ENCODE measurements around the gene SFR1.
A peak's percentile ranks its signal among the peaks of the same experiment; 100 is the strongest.

The SFR1 gene, protein sequence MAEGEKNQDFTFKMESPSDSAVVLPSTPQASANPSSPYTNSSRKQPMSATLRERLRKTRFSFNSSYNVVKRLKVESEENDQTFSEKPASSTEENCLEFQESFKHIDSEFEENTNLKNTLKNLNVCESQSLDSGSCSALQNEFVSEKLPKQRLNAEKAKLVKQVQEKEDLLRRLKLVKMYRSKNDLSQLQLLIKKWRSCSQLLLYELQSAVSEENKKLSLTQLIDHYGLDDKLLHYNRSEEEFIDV

DNA sequence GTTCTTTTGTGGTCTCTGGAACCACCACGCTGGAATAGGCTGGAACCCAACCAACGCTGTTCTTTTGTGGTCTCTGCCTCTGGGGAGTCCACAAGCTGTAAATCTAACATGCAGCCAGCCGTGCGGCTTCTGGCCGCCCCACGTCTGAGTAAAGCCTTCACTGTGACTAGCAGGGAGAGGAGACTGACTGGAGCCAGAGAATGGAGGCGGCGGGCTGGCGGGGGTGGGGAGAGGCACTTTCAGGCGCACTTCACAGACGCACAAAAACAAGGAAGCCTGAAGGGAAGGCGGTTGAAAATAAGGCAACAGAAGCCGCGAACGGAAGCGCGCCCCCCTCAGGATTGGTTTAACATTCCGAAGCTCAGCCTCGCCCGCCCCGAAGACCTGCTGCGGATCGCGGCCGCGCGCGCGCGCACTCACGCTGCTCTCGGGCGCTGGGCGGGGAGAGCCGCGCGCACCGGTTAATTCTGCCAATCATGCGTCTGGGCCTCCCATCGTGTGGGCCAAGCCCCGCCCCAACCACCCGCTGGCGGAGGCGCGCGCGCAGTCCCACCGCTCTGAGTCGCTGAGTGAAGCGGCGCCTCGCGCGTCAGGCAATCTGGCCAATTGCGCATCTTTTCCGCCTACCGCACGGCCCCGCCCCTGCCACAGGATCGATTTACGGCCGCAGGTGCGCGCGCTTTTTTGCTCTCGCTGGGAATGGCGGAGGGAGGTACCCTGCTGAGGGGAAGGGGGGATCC lies at the start of gene SFR1:
SFR1 (plus strand) TSS at position 687 of the 740 bp plus-strand sequence; CDS start at position 700, 13 bp downstream.
- peak; percentile 99 for DNase-seq

- DNase-seq = no peak
Observed at GRCh38 chr10:104072786-104073185, 49.2 kb upstream of the SFR1 start.

GRCh38 chr10:104074505-104074904 lies 47.5 kb upstream of the SFR1 start:
- DNase-seq = no peak

GRCh38 chr10:104076743-104077160 lies 45.2 kb upstream of the SFR1 start:
- DNase-seq = no peak

- no peak for DNase-seq
Observed at GRCh38 chr10:104077247-104077646, 44.7 kb upstream of the SFR1 start.

- DNase-seq = no peak
Observed at GRCh38 chr10:104077663-104078151, 44.3 kb upstream of the SFR1 start.

DNA sequence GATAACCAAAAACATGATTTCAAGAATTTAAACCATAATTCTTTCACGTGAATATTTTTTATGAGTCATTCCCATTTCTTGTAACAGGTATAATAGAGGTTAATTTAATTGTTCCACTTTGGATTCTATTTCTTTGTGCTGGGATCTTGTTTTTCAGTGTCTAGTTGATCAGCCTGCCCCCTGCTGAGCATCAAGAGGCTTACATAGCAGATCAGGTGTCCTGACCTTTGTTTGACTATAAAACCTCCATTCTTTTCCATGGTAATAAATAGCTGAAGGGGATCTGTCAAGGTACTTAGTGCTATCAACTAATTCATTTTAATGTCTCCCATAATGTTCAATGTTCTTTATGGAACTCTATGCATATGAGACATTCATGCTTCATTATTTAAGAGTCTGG lies 41.2 kb upstream of the SFR1 start:
- DNase-seq = no peak

DNA sequence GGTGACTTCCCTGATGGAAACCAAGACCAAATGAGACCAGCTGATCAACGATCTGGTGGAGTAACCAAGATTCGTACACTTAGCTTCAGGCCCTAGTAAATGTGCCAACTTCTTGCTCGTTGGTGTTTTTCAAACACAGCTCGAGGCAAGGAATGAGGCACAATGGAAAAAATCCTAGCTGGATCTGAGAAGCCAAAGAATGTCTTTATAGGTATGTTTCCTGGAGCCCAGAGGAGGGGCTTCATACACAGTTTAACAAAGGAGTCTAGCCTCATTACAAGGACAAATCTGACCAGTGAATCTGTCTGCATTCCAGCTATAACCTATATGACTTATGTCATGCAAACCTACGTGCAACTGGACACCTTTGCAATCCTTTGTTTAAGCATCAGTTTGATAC lies 40.0 kb upstream of the SFR1 start:
- no peak for DNase-seq

DNA sequence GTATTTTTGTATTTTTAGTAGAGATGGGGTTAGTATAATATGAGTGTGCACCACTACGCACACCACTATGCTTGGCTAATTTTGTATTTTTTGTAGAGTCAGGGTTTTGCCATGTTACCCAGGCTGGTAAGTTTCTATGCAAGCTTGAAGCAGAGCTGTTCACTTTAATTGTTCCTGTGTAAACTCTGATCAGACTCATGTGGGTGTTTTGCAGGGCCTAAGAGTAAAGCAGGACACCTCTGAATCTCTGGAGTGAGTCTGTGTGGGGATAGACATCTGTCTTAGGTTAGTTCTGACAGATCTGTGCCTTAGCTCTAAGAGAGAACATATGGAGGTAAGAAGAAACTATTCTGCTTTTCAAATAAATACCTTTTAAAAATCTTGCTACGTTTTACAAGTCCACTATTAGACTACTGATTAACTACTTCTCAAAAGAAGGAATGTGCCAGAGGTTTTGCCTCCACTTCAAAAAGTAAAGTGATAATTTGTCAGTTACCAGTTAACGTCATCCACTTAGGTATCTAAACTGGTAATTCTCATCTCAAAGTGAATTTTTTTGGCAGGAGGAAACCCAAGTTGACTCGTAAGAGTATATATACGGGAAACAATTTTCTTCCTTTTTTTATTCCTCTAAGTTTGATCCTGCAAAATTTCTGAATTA lies 37.4 kb upstream of the SFR1 start:
- DNase-seq = no peak

- no peak for DNase-seq
Observed at GRCh38 chr10:104085801-104086400, 36.1 kb upstream of the SFR1 start, which contains the start of gene COL17A1. Gene COL17A1 (minus strand): TSS chr10:104085880. CDS start chr10:104080673, 5,207 bp downstream.

- DNase-seq = no peak
Observed at GRCh38 chr10:104088239-104088638, 33.7 kb upstream of the SFR1 start.

DNA sequence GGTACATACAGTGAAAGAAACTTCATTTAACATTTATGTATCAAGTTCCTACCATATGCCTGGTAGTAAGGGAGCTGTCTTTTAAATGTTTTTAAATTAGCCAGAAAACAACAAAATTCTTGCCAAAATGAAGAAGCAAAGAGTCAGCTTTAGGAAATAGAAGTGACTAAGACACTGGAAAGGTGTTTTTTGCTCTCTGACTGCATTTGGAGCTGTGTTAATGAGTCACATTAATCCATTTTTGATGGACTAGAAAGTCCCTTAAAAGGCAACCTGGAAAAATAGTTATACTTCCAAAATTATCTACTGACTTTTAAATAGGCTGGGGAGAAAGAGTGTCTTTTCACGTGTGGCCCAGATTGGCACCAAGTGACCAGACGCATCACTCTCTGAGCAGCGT lies 32.4 kb upstream of the SFR1 start:
- no peak for DNase-seq

DNA sequence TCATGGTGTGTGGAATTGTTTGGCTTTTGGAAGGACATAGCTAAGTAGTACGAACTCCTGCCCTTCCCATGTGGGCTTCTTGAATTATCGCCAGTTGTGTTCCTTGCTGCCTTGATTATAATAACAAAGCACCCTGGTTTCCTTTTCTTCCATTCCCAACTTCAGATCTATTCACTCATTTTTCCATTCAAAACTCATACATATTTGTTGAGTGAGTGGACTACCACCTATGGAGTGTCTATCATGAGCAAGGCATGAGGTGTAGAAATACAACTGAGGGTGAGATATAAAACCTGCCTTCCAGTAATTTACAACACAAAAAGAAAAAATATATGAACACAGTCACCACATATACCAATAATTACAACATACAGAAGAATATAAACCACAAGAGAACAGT lies 31.4 kb upstream of the SFR1 start:
- DNase-seq = no peak

DNA sequence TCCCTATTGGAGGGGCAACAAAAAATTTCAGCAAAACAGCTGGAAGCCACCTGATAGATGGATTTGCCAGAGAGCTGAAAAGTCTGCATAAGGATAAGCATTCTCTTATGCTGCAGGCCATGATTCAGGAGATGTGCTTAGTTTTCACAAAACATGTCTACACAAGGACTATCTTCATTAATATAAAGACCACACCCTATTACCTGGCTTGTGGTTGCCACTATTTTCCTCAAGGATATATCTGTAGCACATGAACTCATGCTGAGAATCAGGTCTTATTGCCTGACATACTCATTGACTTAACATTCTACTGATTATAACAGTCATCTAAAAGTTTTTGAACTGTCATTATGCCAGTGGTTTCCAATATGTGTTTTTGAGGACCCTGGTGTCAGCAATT lies 29.2 kb upstream of the SFR1 start:
- DNase-seq = no peak

DNA sequence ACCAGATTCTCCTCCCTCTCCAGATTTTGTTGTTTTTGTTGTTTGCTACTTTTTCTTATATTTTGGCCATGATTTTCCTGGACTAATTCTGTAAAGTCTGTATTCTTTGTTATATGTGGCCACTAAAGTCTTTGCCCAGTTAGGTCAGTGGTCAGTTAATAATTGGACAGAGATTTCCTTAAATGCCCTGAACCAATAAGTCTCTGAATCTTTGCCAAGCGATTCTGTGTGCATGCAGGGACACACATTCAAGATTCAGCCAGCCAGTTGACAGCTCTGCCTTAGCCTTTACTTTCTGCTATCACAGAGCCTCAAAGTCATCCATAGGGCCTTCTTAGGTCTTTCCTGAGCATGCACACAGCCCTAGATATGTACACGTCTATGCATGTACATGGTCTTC lies 25.3 kb upstream of the SFR1 start:
- no peak for DNase-seq

- DNase-seq = no peak
Observed at GRCh38 chr10:104098358-104098925, 23.5 kb upstream of the SFR1 start.

DNA sequence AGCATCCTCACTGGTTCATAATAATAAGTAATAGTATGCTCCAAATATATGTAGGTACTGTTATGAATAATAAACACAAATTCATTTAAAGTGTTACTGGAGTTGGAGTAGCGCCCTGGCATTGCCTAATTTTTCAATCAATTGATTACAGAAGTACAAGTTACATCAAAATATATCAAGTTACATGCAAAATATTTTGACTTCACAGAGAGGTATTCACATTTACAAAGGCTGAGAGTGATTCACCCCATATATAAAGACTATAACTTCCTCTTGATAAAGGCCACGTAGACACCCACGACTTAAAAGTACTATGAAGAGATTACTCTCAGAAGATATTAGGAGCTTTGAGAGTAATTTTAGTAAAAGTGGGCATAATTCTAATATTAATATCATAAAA lies 22.7 kb upstream of the SFR1 start:
- no peak for DNase-seq

DNA sequence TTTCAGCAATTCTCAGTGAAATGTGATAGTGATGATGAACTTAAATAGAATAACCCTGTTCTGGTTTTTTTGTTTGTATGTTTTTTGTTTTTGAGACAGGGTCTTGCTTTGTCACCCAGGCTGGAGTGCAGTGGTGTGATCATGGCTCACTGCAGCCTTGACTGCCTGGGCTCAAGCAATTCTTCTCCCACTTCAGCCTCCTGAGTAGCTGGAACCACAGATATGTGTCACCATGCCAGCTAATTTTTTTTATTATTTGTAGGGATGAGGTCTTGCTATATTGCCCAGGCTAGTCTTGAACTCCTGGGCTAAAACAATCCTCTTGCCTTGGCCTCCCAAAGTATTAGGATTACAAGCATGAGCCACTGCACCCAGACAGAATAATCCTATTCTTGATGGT lies 22.0 kb upstream of the SFR1 start:
- DNase-seq = no peak

DNA sequence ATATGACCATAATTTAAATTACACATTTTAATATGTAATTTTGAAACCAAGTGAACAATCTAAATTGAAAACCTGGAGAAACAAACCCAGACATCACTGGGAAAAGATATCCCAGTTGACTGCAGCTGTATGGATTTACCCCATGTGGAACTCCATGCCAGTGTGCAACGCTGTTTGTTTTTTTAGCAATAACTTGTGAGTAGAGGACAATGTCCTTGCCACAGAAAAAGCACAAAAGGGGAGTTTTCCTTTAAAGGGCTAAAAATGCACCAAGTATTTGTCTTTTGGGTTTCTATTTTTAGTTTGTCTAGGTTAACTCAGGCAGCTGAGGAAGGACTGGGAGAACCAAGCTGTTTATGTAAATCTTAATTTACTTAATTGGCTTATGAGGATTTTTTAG lies 21.2 kb upstream of the SFR1 start:
- DNase-seq = no peak

DNA sequence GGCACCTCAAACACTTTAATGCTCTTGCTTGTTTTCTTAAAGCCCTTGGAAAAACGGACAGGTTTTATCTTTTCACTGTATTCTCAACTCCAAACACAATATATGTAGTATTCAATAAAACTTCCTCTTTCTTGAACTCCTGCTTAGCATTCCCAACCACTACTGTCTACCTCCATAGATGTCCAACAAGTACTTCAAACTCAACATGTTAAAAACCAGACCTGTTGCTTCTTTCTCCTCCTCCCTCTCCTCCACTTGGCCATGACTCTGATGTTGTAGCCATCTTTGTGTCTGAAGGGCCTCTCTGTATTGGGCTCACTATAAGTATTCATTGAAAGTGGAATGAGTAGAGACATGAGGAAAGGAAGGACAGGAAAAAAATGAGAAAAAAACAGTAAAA lies 20.1 kb upstream of the SFR1 start:
- DNase-seq = no peak

GRCh38 chr10:104103956-104104355 lies 18.0 kb upstream of the SFR1 start:
- no peak for DNase-seq

GRCh38 chr10:104104418-104104817 lies 17.6 kb upstream of the SFR1 start:
- no peak for DNase-seq

DNA sequence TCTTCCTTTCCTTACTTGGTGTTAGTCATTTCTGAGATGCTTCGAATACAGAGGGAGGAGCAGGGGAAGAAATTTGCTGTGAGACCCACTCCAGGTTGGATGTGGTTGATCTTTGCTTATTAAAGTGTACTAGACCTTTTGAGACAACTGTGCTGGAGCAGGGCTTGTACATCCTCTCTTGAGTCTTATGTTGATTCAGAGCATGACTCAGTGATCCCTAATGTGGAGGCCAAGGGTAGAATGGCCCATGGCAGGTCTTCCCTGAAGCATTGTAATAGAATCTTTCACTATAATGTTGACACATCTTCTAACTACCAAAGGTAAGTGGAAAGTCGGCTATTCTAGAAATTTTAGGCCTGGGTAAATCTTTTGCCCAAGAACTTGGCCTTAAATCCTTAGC lies 17.0 kb upstream of the SFR1 start:
- DNase-seq = no peak
